NCI-H446 treated with DMSO at 0.1 percent for 48 hours (cell line): ENCODE data around the gene CYP19A1.

Experiments used
- DNase-seq: peaks from one replicate; lab custom pipeline; 2025; lab: John Stamatoyannopoulos, UW

Gene CYP19A1

GRCh38 chr15:51338496-51338895 lies at the start of gene CYP19A1:
CYP19A1 (minus strand) TSS chr15:51338596; CDS start chr15:51242912, 95,684 bp downstream.
- no peak for DNase-seq

DNA sequence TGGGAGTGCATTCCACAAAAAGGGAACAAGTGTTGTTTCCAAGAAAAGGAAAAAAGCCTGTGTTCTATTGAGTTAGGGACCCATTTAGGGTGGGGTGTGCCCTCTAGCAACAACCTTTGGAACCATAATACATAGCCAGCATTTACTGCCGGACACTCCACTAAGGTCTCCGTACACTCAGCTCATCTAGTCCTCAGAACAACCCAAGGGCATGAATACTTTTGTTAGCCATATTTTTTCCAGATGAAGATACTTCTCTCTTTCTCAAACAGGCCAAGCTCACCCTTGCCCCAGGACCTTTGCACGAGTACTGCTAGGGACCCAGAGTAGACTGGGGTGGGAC lies 49.3 kb upstream of the CYP19A1 start:
- DNase-seq = no peak

DNA sequence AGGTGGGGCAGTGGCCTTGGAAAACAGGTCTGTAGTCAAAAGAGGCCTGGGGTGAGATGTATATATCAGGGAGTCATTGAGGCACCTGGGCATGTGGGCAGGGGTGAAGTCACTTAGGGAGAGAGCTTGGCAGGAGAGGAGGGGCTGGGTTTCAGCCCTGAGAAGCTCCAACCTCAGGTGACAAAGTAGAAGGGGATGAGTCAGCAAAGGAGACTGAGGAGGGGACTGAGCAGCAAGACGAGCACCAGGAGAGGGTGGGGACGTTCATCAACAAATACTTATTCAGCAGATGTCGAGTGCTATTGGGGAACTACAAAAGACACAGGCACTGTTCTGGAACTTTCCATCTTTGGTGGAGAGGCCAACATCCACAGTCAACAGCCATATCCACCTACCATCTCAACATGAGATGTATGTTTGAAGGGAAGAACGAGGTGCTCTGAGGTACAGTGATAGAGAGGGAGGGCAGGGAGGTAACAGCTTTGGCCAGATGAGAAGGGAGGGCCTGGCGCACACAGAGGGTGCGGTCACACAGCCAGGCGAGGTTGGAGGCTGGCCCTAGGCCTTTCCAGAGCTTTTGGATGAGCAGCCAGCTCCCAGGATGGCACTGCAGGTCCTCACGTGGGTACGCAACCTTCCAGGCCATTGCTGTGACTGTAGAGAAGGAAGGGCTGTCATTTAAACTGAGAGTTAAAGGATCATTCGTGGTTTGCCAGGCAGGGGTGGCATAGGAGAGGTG lies 48.7 kb upstream of the CYP19A1 start:
- no peak for DNase-seq

DNA sequence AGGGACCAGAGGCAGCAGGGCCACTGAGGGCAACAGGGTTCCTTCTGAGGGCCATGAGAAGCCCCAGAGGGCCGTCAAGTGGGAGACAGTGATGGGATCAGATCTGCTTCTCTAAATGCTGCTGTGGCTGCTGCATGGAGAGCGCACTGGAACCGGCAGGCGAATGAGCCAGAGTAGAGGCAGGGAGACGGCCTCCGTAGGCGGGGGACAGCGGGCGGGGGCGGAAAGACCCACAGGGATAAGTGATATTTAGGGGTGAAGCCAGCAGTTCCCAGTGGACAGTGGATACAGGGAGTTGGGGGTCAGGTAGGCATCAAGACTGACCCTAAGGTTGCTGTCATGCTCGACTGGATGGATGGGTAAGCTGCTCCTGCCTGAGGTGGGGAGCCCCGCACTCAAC lies 48.1 kb upstream of the CYP19A1 start:
- DNase-seq = no peak

- no peak for DNase-seq
Observed at GRCh38 chr15:51386029-51386428, 47.6 kb upstream of the CYP19A1 start.

- DNase-seq = no peak
Observed at GRCh38 chr15:51382787-51383186, 44.4 kb upstream of the CYP19A1 start.

DNA sequence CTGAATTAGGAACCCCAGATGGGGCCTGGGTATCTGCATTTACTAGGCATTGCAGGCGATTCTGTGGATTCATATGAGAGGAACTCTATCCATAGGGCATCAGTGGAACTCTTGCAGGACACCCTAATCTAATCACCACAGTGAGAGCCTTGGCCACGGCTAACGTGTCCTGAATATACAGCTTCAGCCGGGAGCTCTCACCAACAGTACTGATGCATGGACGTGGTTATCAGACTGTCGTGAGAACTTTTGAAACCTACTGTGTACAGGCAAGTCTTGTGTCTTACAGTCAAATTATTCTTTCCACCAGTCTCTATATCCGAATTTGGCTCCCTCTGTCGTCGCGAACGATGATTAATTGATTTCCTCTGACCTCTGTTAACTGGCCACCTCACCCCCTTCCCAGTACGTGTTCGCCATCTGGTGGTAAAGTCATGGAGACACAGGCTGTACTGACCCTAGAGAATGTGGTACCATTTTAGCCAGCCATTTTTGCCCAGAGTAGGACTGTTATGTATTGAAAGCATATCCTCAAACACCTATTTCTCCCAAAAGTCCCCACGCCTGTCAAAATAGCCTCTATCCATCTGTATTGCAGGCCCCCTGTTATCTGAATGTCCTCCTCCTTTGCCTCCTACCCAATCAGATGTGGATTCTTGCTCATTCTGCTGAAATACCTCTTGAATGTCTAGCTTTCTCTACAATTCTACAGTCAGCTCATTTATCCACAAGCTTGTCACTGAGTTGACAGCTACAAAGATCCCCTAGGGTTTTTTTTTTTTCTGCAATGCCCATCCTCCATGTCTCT lies 42.8 kb upstream of the CYP19A1 start:
- DNase-seq = no peak

- DNase-seq = no peak
Observed at GRCh38 chr15:51379390-51379789, 41.0 kb upstream of the CYP19A1 start.

DNA sequence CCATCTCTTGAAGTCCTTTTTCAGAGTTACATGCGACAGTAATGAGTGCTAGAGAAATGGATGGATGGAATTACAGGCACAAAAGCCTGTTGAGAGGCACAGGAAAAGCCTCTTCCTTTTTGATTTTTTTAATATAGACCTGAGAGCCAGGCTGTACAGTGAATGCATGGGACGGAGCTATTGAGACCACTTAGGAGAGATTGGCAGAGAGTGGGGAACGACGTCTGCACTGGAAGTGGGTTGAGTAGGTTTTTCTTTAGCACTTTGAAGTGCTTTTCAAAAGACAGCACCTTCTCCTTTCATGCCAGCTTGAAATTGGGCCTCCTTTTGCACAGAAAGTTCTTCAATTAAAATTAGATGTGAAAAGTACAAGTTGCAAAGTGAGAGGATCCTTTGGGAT lies 40.0 kb upstream of the CYP19A1 start:
- DNase-seq = no peak

DNA sequence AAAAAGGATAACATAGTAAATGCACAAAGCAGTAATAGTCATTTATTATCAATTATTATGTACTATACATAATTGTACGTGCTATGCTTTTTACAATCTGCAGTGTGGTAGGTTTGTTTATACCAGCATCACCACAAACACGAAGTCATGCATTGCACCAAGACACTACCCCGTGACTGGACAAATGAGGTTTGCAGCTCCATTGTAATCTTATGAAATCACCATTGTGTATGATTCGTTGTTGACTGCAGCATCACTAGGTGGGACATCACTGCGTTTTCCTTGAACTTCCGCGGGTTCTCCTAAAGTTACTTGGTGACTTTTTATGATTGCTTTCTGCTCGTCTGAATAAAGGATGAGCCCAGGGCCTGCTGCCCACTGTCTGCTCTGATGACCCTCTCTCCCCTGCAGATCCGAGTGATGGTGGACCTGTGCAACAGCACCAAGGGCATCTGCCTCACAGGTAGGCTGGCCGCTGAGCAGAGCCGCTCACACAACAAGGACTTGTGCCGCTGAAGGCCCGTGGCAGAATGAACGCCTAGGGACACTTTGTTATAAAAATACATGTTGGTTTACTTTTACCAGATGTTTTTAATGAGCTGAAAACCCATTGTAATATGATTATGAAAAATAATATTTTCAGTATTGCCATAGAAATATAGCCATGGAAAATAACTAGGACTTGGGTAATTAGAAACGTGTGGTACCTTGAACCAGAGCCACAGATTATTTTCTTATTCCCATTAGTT lies 38.8 kb upstream of the CYP19A1 start:
- DNase-seq = no peak

DNA sequence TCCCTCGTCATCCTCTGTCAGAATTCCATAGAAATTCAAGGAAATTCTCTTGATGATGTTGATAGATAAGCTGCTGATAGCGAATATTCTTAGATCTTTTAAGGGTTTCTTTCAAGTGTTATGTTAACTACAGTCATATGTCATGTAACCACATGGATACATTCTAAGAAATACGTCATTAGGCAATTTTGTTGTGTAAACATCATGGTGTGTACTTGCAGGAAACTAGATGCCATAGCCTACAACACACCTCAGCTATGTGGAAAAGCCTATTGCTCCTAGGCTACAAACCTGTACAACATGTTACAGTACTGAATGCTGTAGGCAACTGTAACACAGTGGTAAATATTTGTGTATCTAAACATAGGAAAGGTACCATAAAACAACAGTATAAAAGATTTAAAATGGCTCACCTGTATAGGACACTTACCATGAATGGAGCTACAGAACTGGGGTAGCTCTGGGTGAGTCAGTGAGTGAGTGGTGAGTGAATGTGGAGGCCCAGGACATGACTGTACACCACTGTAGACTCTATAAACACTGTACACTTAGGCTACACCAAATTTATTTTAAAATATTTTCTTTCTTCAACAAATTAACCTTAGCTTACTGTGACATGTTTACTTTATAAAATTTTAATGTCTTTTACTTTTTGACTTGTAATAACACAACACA lies 37.7 kb upstream of the CYP19A1 start:
- DNase-seq = no peak

- no peak for DNase-seq
Observed at GRCh38 chr15:51374131-51374530, 35.7 kb upstream of the CYP19A1 start.

DNA sequence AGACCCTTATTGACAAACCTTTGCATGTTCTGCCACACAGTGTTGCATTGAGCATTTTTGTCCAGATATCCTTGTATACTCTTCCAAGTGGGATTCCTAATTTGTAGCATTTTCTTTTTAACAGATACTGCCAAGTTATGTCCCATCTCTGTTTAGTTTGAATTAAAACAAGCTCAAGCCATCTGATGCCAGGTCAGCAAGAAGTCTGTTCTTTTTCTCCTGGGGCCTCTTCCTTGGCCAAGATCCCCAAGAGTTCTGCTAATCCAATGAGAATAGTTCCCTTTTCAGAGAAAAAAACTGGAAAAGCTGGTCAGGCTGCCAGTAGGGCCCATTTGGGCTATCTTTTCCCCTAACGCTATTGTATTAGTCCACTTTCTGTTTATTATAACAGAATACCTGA lies 32.9 kb upstream of the CYP19A1 start:
- DNase-seq = no peak

DNA sequence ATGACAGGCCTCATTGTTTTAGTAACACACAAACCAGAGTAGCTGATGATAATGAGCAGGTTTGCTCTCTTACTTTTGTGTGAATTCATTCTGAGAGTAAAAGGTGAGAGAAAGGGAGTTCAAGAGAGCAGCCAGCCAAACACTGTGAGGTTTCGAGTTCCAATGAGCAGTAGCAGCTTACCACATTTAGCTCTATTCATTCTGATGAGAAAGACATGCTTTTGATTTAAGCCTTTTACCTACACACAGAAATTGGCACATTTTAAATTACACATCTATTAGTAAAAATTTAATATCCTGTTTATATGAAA lies 31.0 kb upstream of the CYP19A1 start:
- no peak for DNase-seq

- DNase-seq = no peak
Observed at GRCh38 chr15:51368751-51369450, 30.5 kb upstream of the CYP19A1 start.

GRCh38 chr15:51368307-51368706 lies 29.9 kb upstream of the CYP19A1 start:
- no peak for DNase-seq

DNA sequence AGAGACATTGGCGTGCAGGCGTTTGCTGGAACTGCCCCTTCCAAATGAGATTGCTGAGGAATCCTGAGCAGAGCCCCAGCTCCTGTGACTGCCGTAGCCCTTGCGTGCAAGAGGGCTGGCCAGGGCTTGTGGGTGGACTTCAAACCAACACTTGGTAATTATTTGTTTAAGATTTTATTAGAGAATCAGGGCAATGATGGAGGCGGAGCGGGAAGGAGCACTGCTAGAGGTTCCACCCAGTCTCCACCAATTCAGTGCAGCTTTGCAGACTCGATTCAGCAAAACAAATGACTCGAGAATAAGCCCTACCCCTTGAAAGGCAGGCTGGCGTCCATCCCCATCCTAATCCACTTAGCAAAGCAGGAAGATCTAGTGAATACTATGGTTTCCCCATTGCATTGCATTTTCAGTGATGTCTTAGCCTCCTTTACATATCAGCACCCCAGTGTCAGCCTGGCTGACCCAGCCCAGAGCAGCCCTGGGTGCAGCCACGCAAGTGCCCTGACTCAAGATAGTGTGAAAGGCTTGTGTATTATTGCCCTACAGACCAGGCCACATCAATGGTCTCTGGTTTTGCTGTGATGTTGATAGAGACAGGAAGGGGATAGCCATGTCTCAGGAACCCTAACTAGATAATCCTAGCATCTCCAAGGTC lies 29.1 kb upstream of the CYP19A1 start:
- DNase-seq = no peak

DNA sequence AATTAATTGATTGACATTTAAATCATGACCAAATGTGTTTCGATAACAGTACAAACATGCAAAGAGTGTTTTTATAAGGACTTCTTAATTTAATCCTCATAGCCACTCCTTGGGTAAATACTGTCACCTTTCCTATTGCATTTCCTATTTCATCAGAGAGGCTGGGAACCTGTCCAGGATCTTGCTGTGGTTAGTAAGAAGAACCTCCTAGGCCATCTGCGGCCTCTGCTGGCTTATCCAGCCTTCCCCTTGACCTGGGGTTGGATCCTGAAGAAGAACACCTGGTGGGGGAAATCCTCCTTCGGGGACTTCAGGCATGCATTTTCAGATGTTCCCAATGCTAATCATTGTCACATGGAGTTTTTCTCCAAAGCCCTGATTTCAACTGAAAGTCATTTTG lies 28.5 kb upstream of the CYP19A1 start:
- DNase-seq = no peak

DNA sequence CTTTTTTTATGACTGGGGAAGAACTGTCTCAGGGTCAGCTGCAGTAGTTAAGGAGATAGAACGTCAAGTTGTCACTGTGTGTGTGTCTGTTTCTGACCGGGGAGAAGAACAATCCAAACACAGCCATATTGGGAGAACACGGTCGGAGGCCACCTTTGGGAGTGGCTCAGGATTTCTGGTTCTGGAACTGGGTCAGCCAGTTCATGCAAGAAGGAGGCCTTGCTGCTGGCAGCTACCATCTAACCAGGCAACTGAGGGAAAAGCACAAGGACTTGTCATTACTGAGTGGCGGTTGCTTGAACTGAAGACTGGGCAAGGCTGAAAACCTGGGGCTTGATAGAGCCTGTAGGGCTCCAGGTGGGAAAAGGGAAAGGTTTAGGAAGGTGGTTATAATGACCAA lies 27.7 kb upstream of the CYP19A1 start:
- no peak for DNase-seq

- DNase-seq = no peak
Observed at GRCh38 chr15:51365417-51365816, 27.0 kb upstream of the CYP19A1 start.

DNA sequence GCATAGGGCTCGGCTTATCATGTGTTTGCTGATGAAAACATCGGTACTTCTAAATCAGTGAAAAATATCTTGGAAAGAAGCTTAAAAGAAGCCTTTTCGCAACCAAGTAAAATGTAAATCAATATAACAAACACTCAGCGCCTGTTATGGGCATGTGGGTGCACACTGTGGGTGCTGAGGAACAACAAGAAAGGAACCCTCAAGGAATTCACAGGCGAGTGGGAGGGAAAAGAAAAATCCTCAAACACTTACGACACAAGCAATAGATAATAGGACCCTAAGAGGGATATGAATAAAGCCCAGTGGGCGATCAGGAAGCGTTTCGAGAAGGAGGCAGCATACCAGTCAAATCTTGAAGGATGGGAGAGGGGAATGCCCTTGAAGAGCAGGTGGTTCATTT lies 25.0 kb upstream of the CYP19A1 start:
- no peak for DNase-seq
